GM19463 (cell line): ENCODE data around the gene VTI1B.
"Not testable (repeated sequence)": the region's sequence is repeated elsewhere in the genome, so short reads cannot be mapped to it uniquely, and the experiment has no call there.

Experiments used
- ATAC-seq: cut with Tn5 transposase; IDR thresholded peaks from one replicate; pipeline ENCODE4 v1.9.1; 2021; ENCODE audit warnings: mild to moderate bottlenecking, moderate library complexity; ENCODE audit not compliant: unreplicated experiment

Gene VTI1B, protein sequence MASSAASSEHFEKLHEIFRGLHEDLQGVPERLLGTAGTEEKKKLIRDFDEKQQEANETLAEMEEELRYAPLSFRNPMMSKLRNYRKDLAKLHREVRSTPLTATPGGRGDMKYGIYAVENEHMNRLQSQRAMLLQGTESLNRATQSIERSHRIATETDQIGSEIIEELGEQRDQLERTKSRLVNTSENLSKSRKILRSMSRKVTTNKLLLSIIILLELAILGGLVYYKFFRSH

DNA sequence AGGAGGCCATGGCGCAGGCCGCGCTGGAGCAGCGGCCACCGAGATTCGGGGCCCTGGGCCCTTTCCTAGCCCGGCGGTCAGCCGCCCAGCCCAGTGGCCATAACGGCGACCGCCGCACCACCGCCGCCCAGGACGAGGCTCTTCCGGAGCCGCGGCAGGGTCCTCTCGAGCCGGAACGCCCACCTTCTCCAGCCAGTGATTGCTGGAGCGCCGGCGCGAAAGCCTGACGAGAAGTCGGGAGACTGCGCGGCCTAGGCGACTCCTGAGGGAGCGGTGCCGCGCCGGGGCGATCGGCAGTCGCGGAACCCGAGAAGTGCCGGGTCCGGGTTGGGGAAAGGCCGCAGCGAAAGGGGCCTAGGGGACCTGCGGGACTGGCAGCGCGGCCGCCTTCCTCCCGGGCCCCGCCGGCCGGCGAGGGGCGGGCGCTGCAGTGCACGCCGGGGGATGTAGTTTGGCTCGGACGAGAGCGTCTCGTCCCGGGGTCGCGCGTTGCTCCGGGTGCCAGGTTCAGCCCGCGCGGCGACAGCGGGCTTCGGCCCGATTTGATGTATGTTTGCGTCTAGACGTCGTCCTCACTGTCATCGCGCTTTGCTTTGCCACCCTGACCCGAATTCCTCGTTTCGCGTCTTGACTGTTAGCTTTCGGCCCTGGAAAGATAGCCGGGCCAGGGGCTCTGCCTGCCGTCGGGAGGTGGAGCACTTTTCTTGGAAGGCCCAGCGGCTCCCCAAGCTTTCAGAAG is at the start of gene VTI1B:
Gene VTI1B (minus strand): TSS at position 153 of the 739 bp plus-strand sequence. CDS start 143 bp downstream, at position 10.
- peak; percentile 91 for ATAC-seq

DNA sequence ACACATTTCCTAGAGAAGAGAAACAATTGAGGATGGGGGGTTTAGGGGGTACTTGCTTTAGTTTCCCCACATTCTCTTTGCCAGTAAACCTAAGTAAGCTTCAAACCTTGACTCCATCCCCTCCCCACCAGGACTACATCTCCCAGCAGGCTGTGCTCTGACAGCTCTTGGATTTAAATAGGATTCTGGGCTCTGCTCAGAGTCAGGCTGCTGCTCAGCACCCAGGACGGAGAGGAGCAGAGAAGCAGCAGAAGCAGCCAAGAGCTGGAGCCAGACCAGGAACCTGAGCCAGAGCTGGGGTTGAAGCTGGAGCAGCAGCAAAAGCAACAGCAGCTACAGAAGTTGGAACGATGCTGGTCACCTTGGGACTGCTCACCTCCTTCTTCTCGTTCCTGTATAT is 47.9 kb upstream of the VTI1B start:
- ATAC-seq = no peak

DNA sequence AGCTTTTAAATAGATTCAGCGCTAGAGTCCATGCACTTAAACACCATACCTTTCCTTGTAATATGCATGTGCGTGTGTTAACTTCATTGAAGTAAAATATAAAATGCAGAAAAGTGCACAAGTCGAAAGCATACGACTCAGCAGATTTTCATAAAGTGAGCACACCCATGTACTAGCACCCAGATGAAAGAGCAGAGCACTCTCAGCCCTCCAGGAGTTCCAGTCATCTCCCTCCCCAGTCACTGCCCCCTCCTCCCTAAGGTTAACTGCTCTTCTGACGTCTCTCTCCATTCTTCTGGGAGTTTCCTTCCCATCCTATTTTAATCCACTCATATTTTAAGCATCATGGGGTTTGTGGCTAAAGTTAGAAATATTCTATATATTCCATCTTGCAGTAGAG is 47.4 kb upstream of the VTI1B start:
- no peak for ATAC-seq

DNA sequence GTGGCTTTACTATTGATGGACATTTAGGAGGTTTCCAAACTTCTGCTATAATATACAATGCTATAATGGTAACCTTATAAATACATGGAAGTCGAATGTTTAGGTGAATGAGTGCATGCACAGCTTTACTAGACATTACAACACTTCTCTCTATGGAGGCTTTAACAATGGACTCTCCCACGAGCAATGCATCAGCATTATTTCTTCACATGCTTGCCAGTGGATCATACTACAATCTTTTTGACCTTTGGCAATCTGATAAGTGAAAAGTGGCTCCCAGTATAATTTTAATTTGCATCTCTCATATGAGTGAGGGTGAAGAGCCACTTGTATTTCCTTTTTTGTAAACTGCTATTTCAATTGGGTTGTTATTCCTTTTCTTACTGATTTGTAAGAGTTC is 45.4 kb upstream of the VTI1B start:
- ATAC-seq = no peak

DNA sequence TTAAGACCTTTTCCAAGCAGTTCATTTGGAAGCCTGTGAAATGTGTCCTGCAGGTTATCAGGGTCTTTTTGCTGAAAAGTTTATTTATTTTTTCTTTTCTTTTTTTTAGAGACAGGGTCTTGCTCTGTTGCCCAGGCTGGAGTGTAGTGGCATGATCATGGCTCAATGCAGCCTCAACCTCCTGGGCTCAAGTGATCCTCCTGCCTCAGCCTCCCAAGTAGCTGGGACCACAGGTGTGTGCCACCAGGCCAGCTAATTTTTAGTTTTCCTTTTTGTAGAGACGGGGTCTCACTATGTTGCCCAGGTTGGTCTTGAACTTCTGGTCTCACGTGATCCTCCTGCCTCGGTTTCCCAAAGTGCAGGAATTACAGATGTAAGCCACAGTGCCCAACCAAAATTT is 45.0 kb upstream of the VTI1B start:
- not testable (repeated sequence) for ATAC-seq

DNA sequence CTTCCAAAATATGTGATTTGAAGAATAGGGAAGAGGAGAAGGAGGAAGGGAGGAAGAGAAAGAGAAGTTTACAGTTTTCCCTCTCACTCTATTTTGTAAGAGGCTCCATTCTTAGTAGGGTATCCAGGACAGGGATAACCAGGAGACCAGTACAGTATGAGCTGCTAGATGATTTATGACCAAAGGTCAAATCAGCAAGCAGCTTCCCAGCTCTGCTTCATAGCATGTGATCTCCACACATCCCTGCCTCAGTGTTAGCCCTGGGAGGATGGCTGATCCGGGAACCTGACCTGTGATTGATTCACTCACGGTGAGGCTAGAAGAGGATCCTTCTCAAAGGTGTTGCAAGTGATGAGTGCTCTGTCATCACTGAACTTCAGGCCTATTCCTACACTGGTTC is 43.8 kb upstream of the VTI1B start:
- no peak for ATAC-seq

DNA sequence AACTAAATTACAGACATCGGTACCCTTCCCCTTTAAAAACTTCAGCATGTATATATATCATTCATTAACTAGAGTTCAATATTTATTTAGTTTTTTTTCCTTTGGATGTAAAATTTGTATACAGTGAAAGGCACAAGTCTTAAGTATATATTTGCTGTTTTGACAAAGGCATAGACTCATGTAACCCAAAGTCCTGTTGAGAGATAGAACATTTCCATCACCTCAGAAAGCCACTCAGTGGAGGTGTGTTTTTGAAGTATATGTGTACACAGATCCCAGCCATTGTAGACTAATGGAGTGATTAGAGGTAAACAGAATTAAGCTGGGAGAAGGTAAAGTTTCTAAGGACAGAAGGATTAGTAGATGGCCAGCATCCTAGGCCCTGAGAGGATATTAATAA is 42.6 kb upstream of the VTI1B start:
- ATAC-seq = no peak

DNA sequence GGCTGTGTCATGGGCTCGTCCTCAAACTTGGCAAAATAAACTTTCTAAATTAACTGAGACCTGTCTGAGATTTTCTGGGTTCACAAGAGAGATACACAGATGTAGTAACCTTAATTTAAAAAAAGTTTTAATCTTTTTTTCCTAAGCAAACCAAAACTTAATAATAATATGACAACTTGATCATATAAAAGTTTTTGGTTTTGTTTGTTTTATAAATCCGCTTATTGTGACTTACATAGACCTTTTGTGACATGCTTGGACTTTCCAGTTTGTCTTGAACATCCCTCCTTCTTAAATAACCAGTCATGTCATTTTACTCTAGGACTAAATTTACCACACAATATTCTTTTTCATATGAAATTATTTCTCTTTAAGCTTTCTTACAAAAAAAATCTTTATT is 35.8 kb upstream of the VTI1B start:
- ATAC-seq = no peak

DNA sequence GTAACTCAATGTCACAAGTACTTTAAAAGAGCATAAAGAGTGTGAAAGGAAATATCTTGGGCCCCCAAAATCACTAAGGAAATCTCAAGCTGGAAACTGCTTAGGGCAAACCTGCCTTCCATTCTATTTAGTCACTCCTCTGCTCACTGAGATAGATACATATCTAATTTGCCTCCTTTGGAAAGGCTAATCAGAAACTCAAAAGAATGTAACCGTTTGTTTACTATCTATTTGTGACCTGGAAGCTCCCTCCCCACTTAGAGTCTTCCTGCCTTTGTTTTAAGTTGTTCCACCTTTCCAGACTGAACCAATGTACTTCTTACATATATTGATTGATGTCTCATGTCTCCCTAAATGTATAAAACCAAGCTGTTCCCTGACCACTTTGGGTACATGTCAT is 35.4 kb upstream of the VTI1B start:
- not testable (repeated sequence) for ATAC-seq

DNA sequence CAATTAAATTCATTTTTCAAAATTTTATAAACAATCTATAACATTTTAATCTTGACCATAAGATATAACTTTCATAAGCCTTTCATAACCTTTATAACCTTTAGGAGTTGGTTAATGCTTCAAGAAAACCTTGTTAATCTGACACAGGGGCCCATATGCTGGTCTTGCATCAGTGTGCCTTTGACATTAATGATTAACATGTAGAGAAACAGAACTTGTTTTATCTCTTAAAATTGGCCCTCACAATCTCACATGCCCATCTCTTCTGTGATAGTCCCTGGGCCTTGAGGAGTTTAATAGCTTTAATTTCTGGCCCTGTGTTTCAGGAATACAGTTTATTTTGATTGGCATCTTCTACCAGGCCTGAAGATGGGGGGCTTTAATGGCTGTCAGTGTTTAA is 34.9 kb upstream of the VTI1B start:
- not testable (repeated sequence) for ATAC-seq

DNA sequence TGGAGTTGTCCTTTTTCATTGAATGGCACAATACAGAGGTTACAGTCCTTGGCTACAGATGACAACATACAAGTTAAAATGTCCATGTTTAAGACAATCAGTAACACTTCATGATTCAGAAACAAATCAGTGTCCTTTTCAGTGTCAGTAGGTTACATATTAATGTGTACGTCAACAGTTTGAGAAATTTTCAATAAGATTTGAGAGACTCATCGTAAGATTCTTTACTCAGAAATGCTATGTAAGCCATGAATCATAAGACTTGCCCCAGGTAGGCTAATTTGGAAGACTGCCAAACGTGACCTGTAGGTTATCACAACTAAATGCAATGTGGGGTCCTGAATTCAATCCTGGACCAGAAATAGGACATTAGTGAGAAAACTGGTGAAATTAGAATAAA is 30.8 kb upstream of the VTI1B start:
- ATAC-seq = no peak

DNA sequence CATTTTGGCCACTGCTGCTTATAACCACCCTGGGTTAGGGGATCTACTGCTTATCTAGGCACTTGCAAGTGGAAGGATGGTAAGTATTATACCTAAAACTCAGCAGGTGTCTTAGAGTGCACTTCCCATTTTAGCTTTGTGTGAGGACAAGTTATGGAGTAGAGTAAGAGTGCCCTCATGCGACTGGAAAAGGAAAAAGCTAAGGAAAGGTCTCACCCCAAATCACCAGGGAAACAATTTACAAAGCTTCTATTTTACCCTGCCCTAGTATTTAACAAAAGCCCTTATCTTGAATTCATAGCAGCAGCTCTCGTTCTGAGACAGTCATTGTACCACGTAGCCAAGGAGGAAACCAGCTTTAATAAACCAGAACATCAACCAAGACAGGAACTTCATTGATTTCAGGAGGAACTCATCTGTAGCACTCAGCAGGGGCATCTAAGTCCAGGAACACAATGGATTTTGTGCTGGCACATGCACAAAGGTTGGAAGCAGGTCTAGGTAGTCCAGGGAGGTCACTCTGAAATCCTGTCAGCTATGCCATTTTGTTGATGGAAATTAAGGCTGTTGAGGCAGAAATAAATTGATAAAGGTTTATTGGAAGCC is 30.2 kb upstream of the VTI1B start:
- ATAC-seq = no peak

DNA sequence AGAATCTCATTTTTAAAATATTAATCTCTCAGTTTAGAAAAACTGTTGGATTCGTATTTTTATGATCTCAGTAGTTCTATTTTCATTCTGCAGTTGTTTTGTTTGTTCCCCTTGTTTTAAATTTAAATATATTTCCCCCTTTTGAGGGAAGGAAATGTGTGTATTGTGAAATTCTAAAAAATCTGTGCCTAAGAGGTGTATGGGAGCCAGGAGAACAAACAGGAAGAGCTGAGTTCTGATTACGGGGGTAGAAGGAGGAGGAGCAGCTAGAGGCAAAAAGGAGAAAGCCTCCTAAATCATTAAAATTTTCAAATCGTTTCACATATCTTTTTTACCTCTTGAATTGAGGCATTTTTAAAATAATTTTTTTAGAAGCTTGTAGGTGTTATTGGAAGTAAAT is 29.6 kb upstream of the VTI1B start:
- no peak for ATAC-seq

DNA sequence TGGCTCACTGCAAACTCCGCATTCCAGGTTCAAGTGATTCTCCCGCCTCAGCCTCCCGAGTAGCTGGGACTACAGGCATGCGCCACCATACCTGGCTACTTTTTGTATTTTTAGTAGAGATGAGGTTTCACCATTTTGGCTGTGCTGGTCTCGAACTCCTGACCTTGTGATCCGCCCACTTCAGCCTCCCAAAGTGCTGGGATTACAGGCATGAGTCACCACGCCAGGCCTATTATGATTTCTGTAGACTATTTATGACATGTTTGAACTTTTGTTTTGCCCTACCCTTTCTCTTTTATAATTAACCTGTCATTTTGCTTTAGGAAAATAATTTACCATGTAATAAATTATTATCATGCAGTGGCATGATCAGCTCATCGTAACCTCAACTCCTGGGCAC is 27.1 kb upstream of the VTI1B start, which contains the start of gene RDH12:
Gene RDH12 (plus strand): TSS at position 395 of the 400 bp plus-strand sequence. CDS start 20,757 bp downstream, outside the sequence.
- ATAC-seq = not testable (repeated sequence)

DNA sequence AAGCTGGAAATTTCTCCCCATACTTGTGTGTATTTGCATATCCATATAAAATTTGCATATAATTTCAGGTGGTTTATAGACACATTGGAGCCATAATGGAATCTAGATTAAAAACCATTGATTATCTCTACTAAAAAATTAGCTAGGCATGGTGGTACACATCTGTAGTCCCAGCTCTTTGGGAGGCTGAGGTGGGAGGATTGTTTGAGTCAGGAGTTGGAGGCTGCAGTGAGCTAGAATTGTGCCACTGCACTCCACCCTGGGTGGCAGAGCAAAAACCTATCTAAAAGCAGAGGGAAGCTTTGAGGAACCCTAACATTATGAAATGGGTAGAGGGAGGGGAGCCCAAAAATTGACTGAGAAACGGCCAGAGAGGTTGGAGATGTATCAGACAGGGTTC is 23.7 kb upstream of the VTI1B start:
- ATAC-seq = no peak

DNA sequence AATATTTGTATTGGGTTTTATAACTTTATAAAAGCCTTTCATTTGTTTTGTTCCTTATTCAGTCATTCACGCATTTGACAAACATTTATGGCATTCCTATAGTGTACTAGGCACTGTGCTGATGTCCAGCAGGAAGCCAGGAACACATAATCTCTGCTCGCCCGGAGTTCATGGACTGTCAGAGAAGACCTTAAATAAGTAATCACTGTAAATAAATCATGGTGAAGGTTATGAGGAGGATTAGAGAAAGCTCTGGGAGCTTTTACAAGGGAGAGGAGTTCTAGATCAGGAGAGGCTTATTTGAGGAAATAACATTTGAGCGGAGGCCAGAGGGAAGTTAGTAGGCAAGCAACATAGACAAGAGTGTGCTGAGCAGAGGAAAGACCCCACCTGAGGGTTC is 22.6 kb upstream of the VTI1B start:
- ATAC-seq = no peak

DNA sequence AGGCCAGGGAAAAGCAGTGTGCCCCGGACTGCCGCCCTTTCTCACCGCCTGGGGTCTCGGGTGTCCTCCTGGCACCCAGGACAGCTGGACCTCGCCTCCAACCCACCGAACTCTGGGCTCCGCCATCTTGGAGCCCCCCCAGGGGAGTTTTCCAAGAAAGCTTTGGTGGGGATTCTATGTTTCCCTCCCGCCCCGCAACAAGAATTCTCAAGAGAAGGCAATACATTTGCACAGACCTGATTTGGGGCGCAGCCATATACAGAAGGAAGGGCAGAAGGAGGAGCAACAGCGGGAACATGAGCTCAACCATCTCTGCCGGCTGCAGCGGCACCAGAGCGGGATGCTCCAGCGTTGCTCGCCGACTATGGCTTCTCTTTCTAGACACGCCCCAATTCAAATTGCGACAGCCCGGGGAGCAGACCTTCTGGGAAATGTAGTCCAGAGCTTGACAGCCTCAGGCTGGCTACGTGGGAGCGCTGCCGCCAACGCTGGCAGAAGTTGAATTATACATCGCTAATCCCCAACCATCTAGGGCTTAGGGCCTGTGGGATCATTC is 21.0 kb upstream of the VTI1B start, which contains the start of gene RDH11:
Gene RDH11 (minus strand): TSS at position 371 of the 556 bp plus-strand sequence. CDS start 61 bp downstream, at position 310.
- peak; percentile 82 for ATAC-seq

DNA sequence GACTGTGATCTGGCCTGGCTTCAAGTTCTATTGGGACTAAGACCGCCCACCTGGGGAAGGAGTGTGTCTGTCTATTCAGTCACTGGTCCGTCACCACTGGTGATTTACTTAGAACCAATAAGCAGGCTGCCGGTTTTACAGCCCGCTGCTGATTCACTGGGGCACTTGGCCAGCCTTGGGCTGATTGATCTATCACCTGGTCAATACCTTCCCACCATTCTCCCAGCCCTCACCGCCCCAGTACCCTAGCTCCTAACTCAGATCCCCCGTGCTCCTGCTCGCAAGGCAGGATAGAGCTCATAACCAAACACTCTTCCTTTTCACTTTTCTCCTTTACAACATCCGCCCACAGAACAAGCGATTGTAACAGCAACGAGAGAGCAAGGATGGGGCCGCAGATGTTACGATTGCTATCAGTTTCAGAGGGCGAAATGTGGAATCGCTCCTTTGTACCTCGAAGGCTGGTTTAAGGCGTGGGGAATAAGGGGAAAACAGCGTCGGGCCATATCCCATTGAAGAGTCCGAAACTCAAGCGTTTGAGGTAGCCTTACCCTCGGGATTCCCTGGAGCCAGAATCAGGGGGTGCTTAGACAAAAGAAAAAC is 20.5 kb upstream of the VTI1B start:
- ATAC-seq = peak; percentile 93

DNA sequence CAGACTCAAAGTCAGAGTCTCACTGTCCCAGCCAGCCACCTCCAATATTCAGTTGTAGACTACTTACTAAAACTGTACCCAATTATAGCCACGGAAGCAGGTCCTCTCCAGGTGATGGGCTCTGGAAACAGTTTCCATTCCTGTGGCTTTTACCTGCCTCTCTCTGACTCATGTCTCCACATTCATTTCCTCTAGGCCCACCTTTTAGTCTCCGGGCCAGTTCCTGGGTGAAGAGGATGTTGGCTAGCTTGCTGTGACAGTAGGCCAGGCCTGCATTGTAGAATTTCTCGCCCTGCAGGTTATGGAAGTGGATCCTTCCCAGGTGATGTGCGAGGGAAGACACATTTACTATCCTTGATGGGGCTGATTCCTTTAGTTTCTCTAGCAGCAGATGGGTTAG is 15.6 kb upstream of the VTI1B start:
- ATAC-seq = no peak

DNA sequence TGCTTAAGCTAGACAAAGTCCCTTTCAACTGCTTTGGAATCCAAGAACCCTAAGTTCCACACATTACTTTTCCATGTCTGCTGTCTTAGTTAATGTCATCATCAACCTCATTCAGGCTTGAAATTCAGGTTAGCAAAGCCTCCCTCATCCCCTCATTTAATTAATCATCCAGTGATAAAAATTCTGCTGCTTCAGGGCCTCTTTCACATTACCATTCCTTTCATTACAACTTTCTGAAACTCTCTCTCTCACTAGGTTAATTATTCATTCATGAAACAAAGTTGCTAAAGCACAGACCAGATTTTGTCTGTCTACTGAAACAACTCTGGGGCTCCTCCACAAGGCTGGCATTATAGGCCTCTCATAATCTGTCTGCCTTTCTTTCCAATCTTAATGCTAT is 9.4 kb upstream of the VTI1B start:
- ATAC-seq = no peak

DNA sequence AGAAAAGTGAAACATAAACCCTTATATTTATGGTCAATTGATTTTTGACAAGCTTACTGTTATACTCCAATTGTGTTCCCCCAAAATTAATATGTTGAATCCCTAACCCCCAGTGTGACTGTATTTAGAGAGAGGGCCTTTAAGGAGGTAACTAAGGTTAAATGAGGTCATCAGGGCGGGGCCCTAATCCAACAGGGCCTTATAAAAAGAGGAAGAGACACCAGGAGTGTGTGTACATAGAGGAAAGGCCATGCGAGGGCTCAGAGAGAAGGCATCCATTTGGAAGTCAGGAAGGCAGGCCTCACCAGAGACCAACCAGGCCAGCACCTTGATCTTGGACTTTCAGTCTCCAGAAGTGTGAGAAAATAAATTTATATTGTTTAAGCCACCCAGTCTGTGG is 6.5 kb upstream of the VTI1B start:
- no peak for ATAC-seq
